Ovary (tissue), 9 donors: ENCODE data around the gene POLR3GL. TPM values are rescaled to one million over a fixed set of nuclear protein-coding genes. Genes with fewer than 3 reads are reported as not detected.

Source experiments
- DNase-seq, 5 donors: peaks; one replicate each; pipeline ENCODE4 v3.0.0-alpha.2; 2019 to 2020
- H3K27ac ChIP-seq, 2 donors: fragments of 200-600 bp; one replicate each; pipeline versions ENCODE4 v1.5.1 to v1.8.0; 2019 to 2022
- H3K27me3 ChIP-seq: fragments of 200-600 bp; one replicate; pipeline ENCODE4 v1.8.0; 2022
- H3K36me3 ChIP-seq: fragments of 200-600 bp; sonication (generic); one replicate; pipeline ENCODE4 v1.5.1; 2019
- H3K4me1 ChIP-seq: one replicate; pipeline ENCODE4 v1.8.1; 2013; ENCODE audit warnings: mild to moderate bottlenecking, moderate library complexity; ENCODE audit not compliant: insufficient read depth
- H3K4me3 ChIP-seq: fragments of 200-600 bp; sonication (generic); one replicate; pipeline ENCODE4 v1.5.1; 2017
- H3K9me3 ChIP-seq, 2 donors: fragments of 200-600 bp in 1 of 2; sonication (generic) in 1 of 2; one replicate each; pipeline versions ENCODE4 v1.5.1 to v1.8.1; 2013 to 2019; ENCODE audit warnings: mild to moderate bottlenecking in 1 of 2, moderate library complexity in 1 of 2
- CTCF ChIP-seq, 3 donors: fragments of 450-650 bp in 2 of 3; fragments of 200-600 bp in 1 of 3; IDR thresholded peaks; one replicate each; pipeline versions ENCODE4 v1.5.1 to v1.8.0; 2016 to 2022; ENCODE audit warnings: antibody characterized with exemption in 3 of 3, mild to moderate bottlenecking in 1 of 3
- EP300 ChIP-seq: sonication (generic); formaldehyde crosslinking; IDR thresholded peaks from one replicate; pipeline ENCODE4 v1.6.1; 2017; ENCODE audit warnings: antibody characterized with exemption
- POLR2A ChIP-seq: fragments of 450-650 bp; IDR thresholded peaks from one replicate; pipeline ENCODE4 v1.6.1; 2017; ENCODE audit warnings: antibody characterized with exemption, mild to moderate bottlenecking, moderate library complexity
- WGBS, 3 donors: extraction: QIAGEN DNeasy Blood & Tissue Kit in 1 of 3; methylation state at CpG; one replicate each; pipeline versions ENCODE4 v1.1.5 to v1.1.7; 2013 to 2017; 5-methylcytosine and 5-hydroxymethylcytosine counted together
- intact Hi-C, 4 donors: fragments of 100-400 bp; cut with DNase I; formaldehyde crosslinking; loops; one replicate each; pipeline versions ENCODE4 v1.11.0 to v1.15.1; 2022 to 2023
- polyA plus RNA-seq, 2 donors: library from polyadenylated mRNA; stranded (reverse); fragments of 200-250 nt in 1 of 2; fragments of 350-450 nt in 1 of 2; fragmentation: Illumina TruSeq in 1 of 2; extraction: RNeasy Lipid Tissue Mini Kit (QIAGEN cat#74804) in 1 of 2; gene quantifications; one replicate each; pipeline ENCODE4 v1.2.3, GENCODE V29; 2013 to 2014
- total RNA-seq, 7 donors: library from RNA; depleted of rRNA in 2 of 7; stranded (reverse); fragments of >200 nt in 2 of 7; fragmentation: NEBNext Ultra II Directional in 3 of 7; extraction: Animal tissue kit (Norgen Biotek cat#: 25700) in 3 of 7; gene quantifications; one replicate each; pipeline versions ENCODE4 v1.1.0 to v1.2.4, GENCODE V29; 2016 to 2023
- donor health status: DM: no; HTN: no; CAD: no; lungs with moderate emphysema.
- donor health status: DM: no; HTN: no; CAD: no.
- donor health status: Bipolar disorder and iron deficiency.
- donor health status: DM: yes; HTN: yes; CAD: no.
- donor health status: DM: no; HTN: no; CAD: no.
- donor health status: DM: yes; HTN: yes; CAD: no.

POLR3GL gene
- total and polyA plus RNA-seq, 9 donors, result 16.7 to 51.4 (median 26.9) TPM

- intact Hi-C loops, result no loop called here
- H3K4me3 ChIP-seq, result no peak overlapping the region
- TF ChIP-seq POLR2A (no peak), CTCF (IDR thresholded peaks at IDR 0.05) (no peak), EP300 (no peak)
- no peaks in the 10 kb centered on the region for H3K36me3 ChIP-seq
- H3K9me3 ChIP-seq, result no peaks in the 10 kb centered on the region
- H3K27ac ChIP-seq, result no peak overlapping the region
- H3K27me3 ChIP-seq, result no peaks in the 10 kb centered on the region
- DNase-seq, result no peak
- 88 to 91% (median 90%) methylated on average over 4 of the region's 4 CpGs for WGBS, 3 donors
- H3K4me1 ChIP-seq, result peaks cover 3% of the 10 kb centered on the region
These were observed 18.0 kb upstream of the POLR3GL start for GRCh38 chr1:145946477-145946986.

- Histone ChIP-seq H3K36me3 (no peaks in the 10 kb centered on the region), H3K27me3 (no peaks in the 10 kb centered on the region), H3K4me3 (no peak overlapping the region), H3K27ac (no peak overlapping the region), H3K9me3 (no peaks in the 10 kb centered on the region), H3K4me1 (peaks cover 5% of the 10 kb centered on the region)
- intact Hi-C loops, result no loop called here
- DNase-seq, result no peak
- WGBS, 3 donors, result 68 to 86% (median 81%) methylated on average over 4 of the region's 4 CpGs
- no peak for TF ChIP-seq CTCF (IDR thresholded peaks at IDR 0.05)
- no peak for TF ChIP-seq POLR2A
- no peak for TF ChIP-seq EP300
These were observed 16.9 kb upstream of the POLR3GL start for GRCh38 chr1:145947551-145947950.

- 86 to 95% (median 95%) methylated on average over 4 of the region's 4 CpGs for WGBS, 3 donors
- Histone ChIP-seq H3K4me3 (no peak overlapping the region), H3K27me3 (no peaks in the 10 kb centered on the region), H3K4me1 (peaks cover 7% of the 10 kb centered on the region), H3K9me3 (no peaks in the 10 kb centered on the region), H3K27ac (no peak overlapping the region), H3K36me3 (no peaks in the 10 kb centered on the region)
- TF ChIP-seq CTCF (IDR thresholded peaks at IDR 0.05) (no peak), EP300 (no peak), POLR2A (no peak)
- intact Hi-C loops, result no loop called here
- no peak for DNase-seq
These were observed 15.3 kb upstream of the POLR3GL start for GRCh38 chr1:145949219-145949618.

- H3K4me1 ChIP-seq, result peaks cover 10% of the 10 kb centered on the region
- DNase-seq, result no peak
- no peaks in the 10 kb centered on the region for H3K27me3 ChIP-seq
- no peak overlapping the region for H3K27ac ChIP-seq
- H3K9me3 ChIP-seq, result no peaks in the 10 kb centered on the region
- intact Hi-C loops, result no loop called here
- TF ChIP-seq EP300, result no peak
- no peak for TF ChIP-seq CTCF (IDR thresholded peaks at IDR 0.05)
- TF ChIP-seq POLR2A, result no peak
- no peak overlapping the region for H3K4me3 ChIP-seq
- no peaks in the 10 kb centered on the region for H3K36me3 ChIP-seq
- WGBS, 3 donors, result 87 to 96% (median 89%) methylated on average over 1 of the region's 1 CpG
These were observed 13.0 kb upstream of the POLR3GL start for GRCh38 chr1:145951526-145951925.
